ENCODE measurements around the gene MNAT1. TPM values are rescaled to one million over a fixed set of nuclear protein-coding genes. Genes with fewer than 3 reads are reported as not detected.

MNAT1 gene
- total and polyA plus RNA-seq, 9 of the 15 experiments (the other 6 are each of a cell fraction or from before 2014, with no cell fraction given): 37.8 to 83.3 (median 60.4) TPM

DNA sequence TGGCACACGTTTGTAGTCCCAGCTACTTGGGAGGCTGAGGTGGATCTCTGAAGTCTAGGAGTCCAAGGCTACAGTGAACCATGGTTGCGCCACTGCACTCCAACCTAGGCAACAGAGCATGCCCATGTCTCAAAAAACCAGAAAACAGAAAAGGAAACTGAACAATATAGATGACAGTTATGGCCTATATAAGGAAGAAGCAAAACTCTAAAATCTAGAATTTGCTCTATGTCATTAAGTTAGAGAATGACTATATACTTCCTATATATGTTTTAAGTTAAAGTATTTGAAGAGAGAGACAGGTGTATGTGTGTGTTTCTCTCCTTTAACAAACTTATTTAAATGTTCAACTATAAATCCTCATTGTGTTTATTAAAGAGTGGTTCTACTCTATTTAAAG lies 65.8 kb downstream of the MNAT1 start:
- Histone ChIP-seq H3K27me3 (ENCODE audit: control insufficient read depth in 2 of 2, insufficient read depth in 2 of 2, low read length in 2 of 2) (no peaks in the 10 kb centered on the region), H3K4me3 (no peak overlapping the region), H3K79me2 (ENCODE audit: control insufficient read depth, insufficient read depth, low read length) (no peaks in the 10 kb centered on the region), H4K20me1 (replicated peaks; ENCODE audit: control insufficient read depth, insufficient read depth, low read length) (no peaks in the 10 kb centered on the region), H3K36me3 (ENCODE audit: control insufficient read depth, insufficient read depth, low read length) (peaks cover 3% of the 10 kb centered on the region; the same call in 1 of the 3 replicates), H3K27ac (ENCODE audit: extremely low read depth, low read depth, low read length) (no peak overlapping the region), H3K9me1 (ENCODE audit: control insufficient read depth, insufficient read depth, low read length) (no peaks in the 10 kb centered on the region), H3K4me1 (replicated peaks in 1 of 2; ENCODE audit: control insufficient read depth in 2 of 2, insufficient read depth in 2 of 2, low read length in 2 of 2) (no peaks in the 10 kb centered on the region), H3K9me3 (replicated peaks; ENCODE audit: control insufficient read depth, insufficient read depth, low read depth, low read length) (no peaks in the 10 kb centered on the region), H3K9ac (ENCODE audit: insufficient read depth in 1 of 2, low read depth in 2 of 2, low read length in 2 of 2) (no peak overlapping the region), H2AFZ (ENCODE audit: low read depth, low read length) (no peak overlapping the region), H3K4me2 (ENCODE audit: insufficient read depth, low read length) (no peak overlapping the region)
- DNase-seq (ENCODE audit: extremely low read depth in 1 of 4, low spot score in 3 of 4): no peak
- ChIA-PET CTCF (ENCODE audit: low intra/inter-chr PET ratio) (no interaction called here), POLR2A (interaction anchor here (1.6 kb wide), 1 partner anchor 12 kb away, joined by 3 read pairs; no protein-coding TSS in a partner anchor)
- no TSS peak for BruUV-seq (replicated peaks)
- WGBS (ENCODE audit: insufficient coverage, low coverage, missing lambda C conversion rate): 92% methylated on average over 2 of the region's 2 CpGs
- intact Hi-C loops (cut with micrococcal nuclease) (no loop called here), in situ Hi-C loops (cut with MboI) (no loop called here)
- FAIRE-seq: no peak
- no peak for ATAC-seq
- no peak for TF ChIP-seq RBM39 (optimal IDR thresholded peaks at IDR 0.05; ENCODE audit: low read depth, low read length)
- TF ChIP-seq, protein P1, sequence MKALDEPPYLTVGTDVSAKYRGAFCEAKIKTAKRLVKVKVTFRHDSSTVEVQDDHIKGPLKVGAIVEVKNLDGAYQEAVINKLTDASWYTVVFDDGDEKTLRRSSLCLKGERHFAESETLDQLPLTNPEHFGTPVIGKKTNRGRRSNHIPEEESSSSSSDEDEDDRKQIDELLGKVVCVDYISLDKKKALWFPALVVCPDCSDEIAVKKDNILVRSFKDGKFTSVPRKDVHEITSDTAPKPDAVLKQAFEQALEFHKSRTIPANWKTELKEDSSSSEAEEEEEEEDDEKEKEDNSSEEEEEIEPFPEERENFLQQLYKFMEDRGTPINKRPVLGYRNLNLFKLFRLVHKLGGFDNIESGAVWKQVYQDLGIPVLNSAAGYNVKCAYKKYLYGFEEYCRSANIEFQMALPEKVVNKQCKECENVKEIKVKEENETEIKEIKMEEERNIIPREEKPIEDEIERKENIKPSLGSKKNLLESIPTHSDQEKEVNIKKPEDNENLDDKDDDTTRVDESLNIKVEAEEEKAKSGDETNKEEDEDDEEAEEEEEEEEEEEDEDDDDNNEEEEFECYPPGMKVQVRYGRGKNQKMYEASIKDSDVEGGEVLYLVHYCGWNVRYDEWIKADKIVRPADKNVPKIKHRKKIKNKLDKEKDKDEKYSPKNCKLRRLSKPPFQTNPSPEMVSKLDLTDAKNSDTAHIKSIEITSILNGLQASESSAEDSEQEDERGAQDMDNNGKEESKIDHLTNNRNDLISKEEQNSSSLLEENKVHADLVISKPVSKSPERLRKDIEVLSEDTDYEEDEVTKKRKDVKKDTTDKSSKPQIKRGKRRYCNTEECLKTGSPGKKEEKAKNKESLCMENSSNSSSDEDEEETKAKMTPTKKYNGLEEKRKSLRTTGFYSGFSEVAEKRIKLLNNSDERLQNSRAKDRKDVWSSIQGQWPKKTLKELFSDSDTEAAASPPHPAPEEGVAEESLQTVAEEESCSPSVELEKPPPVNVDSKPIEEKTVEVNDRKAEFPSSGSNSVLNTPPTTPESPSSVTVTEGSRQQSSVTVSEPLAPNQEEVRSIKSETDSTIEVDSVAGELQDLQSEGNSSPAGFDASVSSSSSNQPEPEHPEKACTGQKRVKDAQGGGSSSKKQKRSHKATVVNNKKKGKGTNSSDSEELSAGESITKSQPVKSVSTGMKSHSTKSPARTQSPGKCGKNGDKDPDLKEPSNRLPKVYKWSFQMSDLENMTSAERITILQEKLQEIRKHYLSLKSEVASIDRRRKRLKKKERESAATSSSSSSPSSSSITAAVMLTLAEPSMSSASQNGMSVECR (CRISPR knock-in tag; IDR thresholded peaks at IDR 0.05): no peak
- no peak for TF ChIP-seq ELF2 (CRISPR knock-in tag; IDR thresholded peaks at IDR 0.05)
- no peak for TF ChIP-seq KAT7 (CRISPR knock-in tag; IDR thresholded peaks at IDR 0.05; ENCODE audit: borderline replicate concordance)
- TF ChIP-seq, protein P2, sequence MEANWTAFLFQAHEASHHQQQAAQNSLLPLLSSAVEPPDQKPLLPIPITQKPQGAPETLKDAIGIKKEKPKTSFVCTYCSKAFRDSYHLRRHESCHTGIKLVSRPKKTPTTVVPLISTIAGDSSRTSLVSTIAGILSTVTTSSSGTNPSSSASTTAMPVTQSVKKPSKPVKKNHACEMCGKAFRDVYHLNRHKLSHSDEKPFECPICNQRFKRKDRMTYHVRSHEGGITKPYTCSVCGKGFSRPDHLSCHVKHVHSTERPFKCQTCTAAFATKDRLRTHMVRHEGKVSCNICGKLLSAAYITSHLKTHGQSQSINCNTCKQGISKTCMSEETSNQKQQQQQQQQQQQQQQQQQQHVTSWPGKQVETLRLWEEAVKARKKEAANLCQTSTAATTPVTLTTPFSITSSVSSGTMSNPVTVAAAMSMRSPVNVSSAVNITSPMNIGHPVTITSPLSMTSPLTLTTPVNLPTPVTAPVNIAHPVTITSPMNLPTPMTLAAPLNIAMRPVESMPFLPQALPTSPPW (CRISPR knock-in tag; IDR thresholded peaks at IDR 0.05): no peak
- TF ChIP-seq YY1 (IDR thresholded peaks at IDR 0.05; ENCODE audit: borderline replicate concordance in 1 of 3, control insufficient read depth in 1 of 3, extremely low read depth in 1 of 3, insufficient read depth in 3 of 3, insufficient read length in 1 of 3, insufficient replicate concordance in 2 of 3, low read depth in 1 of 3, low read length in 2 of 3): no peak
- no peak for TF ChIP-seq ZNF134 (CRISPR knock-in tag; conservative IDR thresholded peaks at IDR 0.05)
- no peak for TF ChIP-seq HNRNPUL1 (IDR thresholded peaks at IDR 0.05; ENCODE audit: low read length)
- TF ChIP-seq FOXM1 (IDR thresholded peaks at IDR 0.05; ENCODE audit: low read depth): no peak
- no peak for TF ChIP-seq FOXM1 (CRISPR knock-in tag; IDR thresholded peaks at IDR 0.05; ENCODE audit: low read depth)
- no peak for TF ChIP-seq ZNF699 (CRISPR knock-in tag; IDR thresholded peaks at IDR 0.05; ENCODE audit: insufficient replicate concordance)
- TF ChIP-seq MYC (IDR thresholded peaks at IDR 0.05; ENCODE audit: low read depth, low read length): no peak
- no peak for TF ChIP-seq MYC (CRISPR knock-in tag; IDR thresholded peaks at IDR 0.05; ENCODE audit: borderline replicate concordance, low read depth)
- TF ChIP-seq PHF21A (IDR thresholded peaks at IDR 0.05; ENCODE audit: borderline replicate concordance, low read depth): no peak
- TF ChIP-seq RBM34 (IDR thresholded peaks at IDR 0.05; ENCODE audit: borderline replicate concordance, insufficient read depth, low read length): no peak
- TF ChIP-seq ZNF780A (CRISPR knock-in tag; IDR thresholded peaks at IDR 0.05): no peak
- no peak for TF ChIP-seq ZFP1 (CRISPR knock-in tag; IDR thresholded peaks at IDR 0.05)
- TF ChIP-seq DIDO1 (tag; IDR thresholded peaks at IDR 0.05; ENCODE audit: low read depth): no peak

Measured in K562 (cell line).